SH-SY5Y (cell line): ENCODE data around the gene CYTH4.

Experiments used
- GATA2 ChIP-seq: IDR thresholded peaks from 2 replicates; pipeline ENCODE4 v1.6.1; 2011; ENCODE audit warnings: mild to moderate bottlenecking, low read depth, low read length
- GATA3 ChIP-seq: IDR thresholded peaks from 2 replicates; pipeline ENCODE4 v1.6.1; 2011; ENCODE audit warnings: low read depth, mild to moderate bottlenecking, low read length, moderate library complexity

Gene CYTH4

DNA sequence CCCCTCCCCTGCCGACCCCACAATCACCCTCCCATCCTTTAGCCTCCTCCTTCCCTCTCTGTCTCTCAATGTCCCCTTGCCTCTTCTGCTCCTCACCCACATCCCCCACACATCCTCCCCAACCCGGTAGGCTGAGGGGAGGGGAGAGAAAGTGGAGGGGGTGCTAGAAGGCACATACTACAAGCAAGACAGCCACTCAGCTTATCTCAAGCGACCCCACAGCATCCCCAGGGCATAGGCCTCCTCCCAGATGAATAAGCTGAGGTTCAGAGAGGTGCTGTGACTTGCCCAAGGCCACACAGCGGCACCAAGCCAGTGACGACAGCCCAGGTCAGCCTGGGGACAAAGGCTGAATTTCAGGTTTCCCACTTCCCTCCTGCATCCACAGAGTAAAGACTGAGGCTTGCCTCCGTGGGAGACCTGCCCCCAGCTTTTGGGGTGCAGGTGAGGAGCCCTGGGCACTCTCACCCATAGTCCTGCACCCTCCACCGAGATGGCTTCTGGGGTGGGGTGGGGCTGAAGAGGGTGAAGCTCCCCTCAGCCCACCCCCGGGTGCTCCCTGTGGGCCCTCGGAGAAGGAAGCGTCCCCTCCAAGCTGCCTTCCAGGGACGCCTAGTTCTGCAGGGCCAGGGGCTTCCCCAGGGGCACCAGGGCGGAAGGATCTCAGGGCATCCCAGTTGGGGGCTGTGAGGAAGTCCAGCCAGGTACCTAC is 38.8 kb upstream of the CYTH4 start:
- TF ChIP-seq GATA2 (no peak), GATA3 (no peak)

- TF ChIP-seq GATA2: no peak
- no peak for TF ChIP-seq GATA3
Observed at GRCh38 chr22:37244114-37244921, 38.0 kb upstream of the CYTH4 start, which contains the start of gene RAC2. Gene RAC2, minus strand, starts transcription at chr22:37244269. Its CDS starts 121 bp downstream, at chr22:37244148.

DNA sequence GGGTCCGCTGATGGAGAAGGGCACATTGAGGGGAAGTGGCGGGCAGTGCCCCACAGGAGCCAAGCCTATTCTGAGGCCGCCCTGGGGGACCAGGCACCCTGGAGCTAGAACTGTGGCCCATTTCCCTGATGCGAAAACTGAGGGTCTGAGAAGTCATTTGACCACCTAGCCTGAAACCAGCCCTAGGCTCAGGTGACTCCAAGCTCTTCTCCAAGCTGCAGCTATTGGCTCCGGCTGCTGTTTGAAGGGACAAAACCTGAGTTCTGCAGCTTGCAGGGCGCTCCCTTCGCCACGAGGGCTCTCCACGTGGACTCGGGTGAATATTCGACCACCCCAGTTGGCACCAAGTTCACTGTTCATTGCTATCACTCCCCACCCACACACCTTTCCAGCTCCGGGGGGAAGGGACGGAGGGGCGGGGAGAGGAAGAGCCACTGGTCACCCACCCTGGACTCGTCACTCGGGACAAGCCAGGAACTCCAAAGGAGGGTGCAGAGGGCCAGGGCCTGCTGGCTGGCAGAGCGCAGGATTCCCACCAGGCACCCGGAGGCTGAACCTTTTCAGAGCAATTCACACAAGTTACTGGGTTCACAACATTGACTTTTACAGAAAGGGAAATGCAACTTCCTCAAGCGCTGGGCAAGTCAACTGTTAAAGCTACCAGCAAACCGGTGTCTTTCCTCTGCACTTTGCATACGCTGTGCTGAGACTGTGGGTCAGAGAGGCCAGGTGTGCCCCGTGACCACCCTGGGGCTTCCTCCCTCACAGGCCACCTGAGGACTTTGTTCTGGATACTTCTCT is 37.2 kb upstream of the CYTH4 start:
- TF ChIP-seq GATA2: no peak
- TF ChIP-seq GATA3: no peak

GRCh38 chr22:37245740-37246139 is 36.6 kb upstream of the CYTH4 start:
- TF ChIP-seq GATA3: no peak
- TF ChIP-seq GATA2: no peak

GRCh38 chr22:37248251-37248650 is 34.1 kb upstream of the CYTH4 start:
- no peak for TF ChIP-seq GATA2
- TF ChIP-seq GATA3: no peak

DNA sequence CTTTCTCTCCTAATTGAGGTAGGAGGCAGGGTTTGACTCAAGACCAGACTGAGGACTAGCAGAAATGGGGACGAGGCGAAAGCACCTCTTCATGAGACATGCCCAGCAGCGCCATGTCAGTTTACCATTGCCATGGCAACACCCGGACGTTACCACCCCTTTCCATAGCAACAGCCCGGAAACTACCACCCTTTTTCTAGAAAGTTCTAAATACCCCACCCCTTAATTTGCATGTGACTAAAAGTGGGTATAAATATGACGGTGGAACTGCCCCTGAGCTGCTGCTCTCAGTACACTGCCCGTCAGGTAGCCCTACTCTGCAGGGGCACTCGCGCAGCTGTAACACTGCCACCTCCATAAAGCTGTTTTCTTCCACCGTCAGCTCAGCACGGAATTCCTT is 32.3 kb upstream of the CYTH4 start:
- TF ChIP-seq GATA2 (no peak), GATA3 (no peak)

GRCh38 chr22:37253126-37253660 is 29.1 kb upstream of the CYTH4 start:
- TF ChIP-seq GATA2 (no peak), GATA3 (no peak)

DNA sequence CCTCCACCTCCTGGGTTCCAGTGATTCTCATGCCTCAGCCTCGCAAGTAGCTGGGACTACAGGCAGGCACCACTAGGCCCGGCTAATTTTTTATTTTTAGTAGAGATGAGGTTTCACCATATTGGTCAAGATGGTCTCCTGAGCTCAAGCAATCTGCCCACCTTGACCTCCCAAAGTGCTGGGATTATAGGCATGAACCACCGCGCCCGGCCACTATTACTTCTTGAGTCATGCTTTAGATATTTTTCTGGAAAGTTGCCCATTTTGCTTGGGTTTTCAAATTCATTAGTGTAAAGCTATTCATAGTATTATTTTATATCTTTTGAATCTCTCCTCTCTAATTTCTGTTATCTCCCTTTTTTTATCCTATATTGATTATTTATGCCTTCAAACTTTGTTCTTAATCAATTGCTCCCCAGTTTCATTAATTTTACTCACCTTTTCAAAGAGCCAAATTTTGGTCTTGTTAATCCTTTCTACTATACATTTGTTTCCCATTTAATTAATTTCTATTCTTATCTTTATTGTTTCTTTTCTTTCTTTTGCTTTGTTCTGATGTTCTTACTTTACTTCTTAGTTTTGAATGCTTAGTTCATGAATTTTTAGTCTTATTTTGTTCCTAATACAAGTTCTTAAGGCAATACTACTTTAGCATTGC is 28.0 kb upstream of the CYTH4 start:
- no peak for TF ChIP-seq GATA3
- no peak for TF ChIP-seq GATA2

GRCh38 chr22:37254867-37255233 is 27.5 kb upstream of the CYTH4 start:
- no peak for TF ChIP-seq GATA2
- no peak for TF ChIP-seq GATA3

GRCh38 chr22:37255558-37256006 is 26.7 kb upstream of the CYTH4 start:
- TF ChIP-seq GATA2: no peak
- TF ChIP-seq GATA3: no peak

GRCh38 chr22:37256075-37256726 is 26.1 kb upstream of the CYTH4 start:
- no peak for TF ChIP-seq GATA2
- no peak for TF ChIP-seq GATA3

GRCh38 chr22:37258005-37258752 is 24.1 kb upstream of the CYTH4 start:
- TF ChIP-seq GATA3 (no peak), GATA2 (no peak)
